ENCODE results near the gene DNAJA4. TPM values are rescaled to one million over a fixed set of nuclear protein-coding genes. Genes with fewer than 3 reads are reported as not detected.

DNAJA4 gene
- total and polyA plus RNA-seq, 2 of the 8 experiments (the other 6 are each of a cell fraction or from before 2014, with no cell fraction given), result 3.6 to 6.2 TPM

GRCh38 chr15:78301326-78301725 is 37.0 kb downstream of the DNAJA4 start:
- no peak overlapping the region for H3K4ac ChIP-seq (replicated peaks; ENCODE audit: insufficient read length, low read depth, low read length)
- no peak for FAIRE-seq
- no peak overlapping the region for H3K56ac ChIP-seq (replicated peaks; ENCODE audit: insufficient read length, low read depth, low read length)
- H3K14ac ChIP-seq (ENCODE audit: insufficient read length), result no peak overlapping the region
- no peaks in the 10 kb centered on the region for H3K9me3 ChIP-seq (ENCODE audit: insufficient read depth in 2 of 2, low read depth in 1 of 2, low read length in 1 of 2)
- no peak overlapping the region for H2BK20ac ChIP-seq (ENCODE audit: low read length)
- peaks cover 0 to 2% (median 0%) of the 10 kb centered on the region in 4 experiments; a peak in 2 of 7 replicates for H3K4me1 ChIP-seq (replicated peaks in 1 of 4; ENCODE audit: control insufficient read depth in 3 of 4, insufficient read depth in 4 of 4, low read length in 3 of 4)
- TF ChIP-seq ZNF274 (IDR thresholded peaks at IDR 0.05; ENCODE audit: borderline replicate concordance, extremely low read depth, low read length) (no peak), EGR1 (IDR thresholded peaks at IDR 0.05; ENCODE audit: borderline replicate concordance, low read depth, low read length) (no peak), JUND (IDR thresholded peaks at IDR 0.05; ENCODE audit: low read length) (no peak)
- H3K4me3 ChIP-seq (ENCODE audit: extremely low read depth in 1 of 4, insufficient read depth in 2 of 4, low read depth in 3 of 4, low read length in 4 of 4), result no peak overlapping the region
- no peak overlapping the region for H4K5ac ChIP-seq (ENCODE audit: insufficient read length, low read depth, low read length)
- CTCF ChIA-PET (ENCODE audit: partially characterized antibody), result interaction anchor here (0.8 to 1.6 kb wide), 3 partner anchors 60 to 193 kb away, joined by 3 to 4 read pairs (median 4); no protein-coding TSS in a partner anchor
- no peaks in the 10 kb centered on the region for H3K36me3 ChIP-seq (ENCODE audit: control insufficient read depth in 2 of 4, insufficient read depth in 4 of 4, low read length in 3 of 4)
- H3K79me1 ChIP-seq (ENCODE audit: low read depth, low read length), result peaks cover 7% of the 10 kb centered on the region
- no peak overlapping the region for H3K4me2 ChIP-seq (ENCODE audit: insufficient read depth in 1 of 2, low read depth in 2 of 2, low read length in 2 of 2)
- no peaks in the 10 kb centered on the region for H4K20me1 ChIP-seq (replicated peaks in 1 of 2; ENCODE audit: control insufficient read depth in 1 of 2, insufficient read depth in 2 of 2, low read length in 2 of 2)
- no peak overlapping the region for H2BK120ac ChIP-seq (replicated peaks; ENCODE audit: low read depth, low read length)
- H3K9ac ChIP-seq (replicated peaks in 1 of 4; ENCODE audit: extremely low read depth in 1 of 4, low read depth in 3 of 4, low read length in 3 of 4), result no peak overlapping the region
- no peak overlapping the region for H3K23ac ChIP-seq (ENCODE audit: insufficient read length)
- H3K23me2 ChIP-seq (ENCODE audit: low read depth, low read length), result peaks cover 6% of the 10 kb centered on the region; the same call in 1 of the 2 replicates
- H4K91ac ChIP-seq (replicated peaks; ENCODE audit: insufficient read length, low read length), result no peak overlapping the region
- H2AK5ac ChIP-seq (ENCODE audit: low read depth, low read length), result no peak overlapping the region
- POLR2A ChIA-PET (ENCODE audit: partially characterized antibody), result interaction anchor here (1.2 kb wide), 1 partner anchor 11 kb away, joined by 3 read pairs; no protein-coding TSS in a partner anchor
- H3K27me3 ChIP-seq (replicated peaks in 1 of 4; ENCODE audit: control insufficient read depth in 3 of 4, extremely low read depth in 1 of 4, insufficient read depth in 3 of 4, low read length in 3 of 4), result peaks cover 0 to 4% (median 0%) of the 10 kb centered on the region in 4 experiments; a peak in 2 of 7 replicates
- H3K79me2 ChIP-seq (ENCODE audit: control insufficient read depth in 1 of 2, insufficient read depth in 2 of 2, low read length in 2 of 2), result peaks cover 3 to 19% of the 10 kb centered on the region in 2 experiments; a peak in 3 of 4 replicates
- no peak overlapping the region for H2BK15ac ChIP-seq (ENCODE audit: low read length)
- H3K18ac ChIP-seq (ENCODE audit: extremely low read depth, low read length), result no peak overlapping the region
- H2BK12ac ChIP-seq (ENCODE audit: low read depth, low read length), result no peak overlapping the region
- no peak overlapping the region for H2AFZ ChIP-seq (ENCODE audit: low read length)
- H2BK5ac ChIP-seq (ENCODE audit: low read depth, low read length), result no peak overlapping the region
- no peak for DNase-seq (ENCODE audit: low read depth in 1 of 2, low spot score in 2 of 2)
- H3K27ac ChIP-seq (ENCODE audit: low read depth, low read length), result no peak overlapping the region
- H4K8ac ChIP-seq (ENCODE audit: extremely low read depth, insufficient read depth, low read length), result no peak overlapping the region
